T-helper 2 cell treated with Interferon-gamma antibody and Interleukin-4, amounts not matched to agents 5 μg/mL and 100 μg/mL, for 36 hours (primary cell): ENCODE measurements around the gene PRDM16.

Experiments
- DNase-seq: peaks from one replicate; pipeline ENCODE4 v3.0.0; 2021; ENCODE audit warnings: low spot score
- H3K27ac Mint-ChIP-seq: one replicate; pipeline ENCODE4 v1.8.0; 2021; ENCODE audit warnings: mild to moderate bottlenecking, mixed read lengths
- H3K27me3 Mint-ChIP-seq: one replicate; pipeline ENCODE4 v1.8.0; 2021; ENCODE audit warnings: low read depth, mixed read lengths
- H3K36me3 Mint-ChIP-seq: one replicate; pipeline ENCODE4 v1.8.0; 2021; ENCODE audit warnings: low read depth, mixed read lengths
- H3K4me1 Mint-ChIP-seq: one replicate; pipeline ENCODE4 v1.8.0; 2021; ENCODE audit warnings: low read depth, mixed read lengths
- H3K4me3 Mint-ChIP-seq: one replicate; pipeline ENCODE4 v1.8.0; 2022; ENCODE audit warnings: mild to moderate bottlenecking, moderate library complexity, mixed read lengths
- H3K9me3 Mint-ChIP-seq: one replicate; pipeline ENCODE4 v1.8.0; 2021; ENCODE audit warnings: mixed read lengths

The PRDM16 gene

GRCh38 chr1:3456964-3457909, 388.2 kb downstream of the PRDM16 start:
- H3K27me3 Mint-ChIP-seq, result peaks cover 9% of the 10 kb centered on the region
- H3K4me3 Mint-ChIP-seq, result no peak overlapping the region
- no peaks in the 10 kb centered on the region for H3K36me3 Mint-ChIP-seq
- no peaks in the 10 kb centered on the region for H3K9me3 Mint-ChIP-seq
- no peaks in the 10 kb centered on the region for H3K4me1 Mint-ChIP-seq
- no peak for DNase-seq
- no peak overlapping the region for H3K27ac Mint-ChIP-seq

- DNase-seq, result no peak
- Mint-ChIP-seq H3K4me1 (no peaks in the 10 kb centered on the region), H3K27me3 (peaks cover 8% of the 10 kb centered on the region), H3K36me3 (no peaks in the 10 kb centered on the region), H3K9me3 (no peaks in the 10 kb centered on the region), H3K4me3 (no peak overlapping the region), H3K27ac (no peak overlapping the region)
Observed at GRCh38 chr1:3457910-3458883, 389.2 kb downstream of the PRDM16 start.

GRCh38 chr1:3459051-3459908, 390.3 kb downstream of the PRDM16 start:
- H3K27ac Mint-ChIP-seq, result no peak overlapping the region
- no peak overlapping the region for H3K4me3 Mint-ChIP-seq
- H3K36me3 Mint-ChIP-seq, result no peaks in the 10 kb centered on the region
- no peaks in the 10 kb centered on the region for H3K9me3 Mint-ChIP-seq
- no peak for DNase-seq
- H3K4me1 Mint-ChIP-seq, result no peaks in the 10 kb centered on the region
- H3K27me3 Mint-ChIP-seq, result peaks cover 7% of the 10 kb centered on the region

DNA sequence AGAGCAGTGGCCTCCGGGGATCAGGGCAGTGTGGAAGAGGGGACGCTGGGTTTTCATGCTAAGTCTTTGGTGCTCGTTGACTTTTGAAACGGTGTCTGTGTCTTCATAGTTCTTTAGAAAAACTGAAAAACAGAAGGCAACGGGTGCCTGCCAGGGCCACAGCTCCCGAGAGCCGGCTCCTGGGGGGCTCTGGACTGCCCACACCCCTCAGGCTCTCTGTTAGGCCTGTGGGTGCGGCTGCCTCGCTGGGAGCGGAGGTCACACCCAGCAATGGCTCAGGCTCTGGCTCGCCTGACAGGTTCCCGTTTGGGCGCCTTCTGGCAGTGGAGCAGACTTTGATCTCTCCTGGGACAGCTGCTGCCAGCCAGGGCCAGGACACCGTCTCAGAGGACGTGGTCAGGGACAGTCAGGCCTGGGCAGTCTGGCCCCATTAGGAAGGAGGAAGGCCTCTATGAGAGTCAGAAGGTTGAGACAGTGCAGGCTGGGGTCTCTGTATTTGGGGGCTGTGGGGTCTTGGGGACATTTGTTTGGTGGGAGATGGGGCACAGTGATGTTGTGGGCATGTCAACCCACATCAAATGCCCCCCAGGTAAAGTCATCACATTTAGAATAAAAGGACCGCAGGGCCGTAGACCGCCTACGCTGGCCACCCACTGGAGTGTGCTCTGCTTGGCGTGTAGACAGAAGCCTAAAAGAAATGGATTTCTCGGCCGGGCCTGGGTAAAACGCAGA, 391.1 kb downstream of the PRDM16 start:
- Mint-ChIP-seq H3K27me3 (peaks cover 5% of the 10 kb centered on the region), H3K36me3 (no peaks in the 10 kb centered on the region), H3K4me1 (no peaks in the 10 kb centered on the region), H3K9me3 (no peaks in the 10 kb centered on the region), H3K4me3 (no peak overlapping the region), H3K27ac (no peak overlapping the region)
- DNase-seq, result no peak

DNA sequence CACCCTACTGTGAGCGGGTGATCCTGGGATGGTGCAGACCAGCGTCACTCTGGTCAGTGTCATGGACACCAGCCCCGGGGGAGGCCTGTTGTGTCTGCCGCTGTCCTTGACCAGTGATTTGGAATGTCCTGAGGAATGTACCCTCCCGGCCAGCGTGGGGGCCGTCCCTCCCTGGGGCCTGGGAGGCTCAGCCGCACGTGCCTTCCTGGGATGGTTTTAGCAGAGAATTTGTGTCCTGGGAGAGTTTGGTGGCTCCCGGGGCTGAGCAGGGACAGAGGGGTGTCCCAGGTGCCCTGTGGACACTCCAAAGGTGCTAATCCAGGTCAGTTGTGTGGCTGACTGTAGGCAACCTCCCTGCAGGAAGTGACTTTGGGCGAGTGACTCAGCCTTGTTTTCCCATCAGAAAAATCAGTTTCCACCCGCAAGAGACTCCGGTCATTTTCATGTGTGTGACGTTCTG, 391.7 kb downstream of the PRDM16 start:
- no peaks in the 10 kb centered on the region for H3K4me1 Mint-ChIP-seq
- no peaks in the 10 kb centered on the region for H3K36me3 Mint-ChIP-seq
- no peak overlapping the region for H3K27ac Mint-ChIP-seq

GRCh38 chr1:3461238-3461933, 392.4 kb downstream of the PRDM16 start:
- Mint-ChIP-seq H3K36me3 (no peaks in the 10 kb centered on the region), H3K27me3 (no peaks in the 10 kb centered on the region), H3K27ac (no peak overlapping the region), H3K4me1 (no peaks in the 10 kb centered on the region), H3K9me3 (no peaks in the 10 kb centered on the region), H3K4me3 (no peak overlapping the region)
- DNase-seq, result no peak

More for the DNA sequence above, 391.7 kb downstream of the PRDM16 start:
- Mint-ChIP-seq H3K9me3 (no peaks in the 10 kb centered on the region), H3K4me3 (no peak overlapping the region), H3K27me3 (no peaks in the 10 kb centered on the region)
- DNase-seq, result no peak

DNA sequence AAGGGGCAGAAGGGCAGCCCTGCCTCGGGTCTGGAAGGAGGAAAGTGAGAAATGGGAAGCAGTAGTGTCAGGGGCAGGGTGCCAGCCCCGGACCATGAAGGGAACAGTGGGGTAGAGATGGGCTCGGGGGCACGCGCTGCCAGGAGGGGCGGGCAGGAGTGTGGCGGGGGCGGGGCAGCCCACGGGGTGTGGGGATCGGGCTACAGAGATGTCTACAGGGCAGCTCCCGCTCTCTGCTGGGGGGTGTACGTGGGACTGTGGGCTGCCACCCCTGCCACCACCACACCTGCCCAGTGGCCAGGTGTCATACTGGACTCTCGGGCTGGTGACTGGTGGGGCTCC, 392.9 kb downstream of the PRDM16 start:
- H3K4me3 Mint-ChIP-seq, result no peak overlapping the region
- no peaks in the 10 kb centered on the region for H3K4me1 Mint-ChIP-seq
- no peak overlapping the region for H3K27ac Mint-ChIP-seq
- H3K9me3 Mint-ChIP-seq, result no peaks in the 10 kb centered on the region
- H3K27me3 Mint-ChIP-seq, result no peaks in the 10 kb centered on the region
- no peak for DNase-seq
- H3K36me3 Mint-ChIP-seq, result no peaks in the 10 kb centered on the region

GRCh38 chr1:3462356-3463012, 393.5 kb downstream of the PRDM16 start:
- Mint-ChIP-seq H3K9me3 (no peaks in the 10 kb centered on the region), H3K36me3 (no peaks in the 10 kb centered on the region), H3K27me3 (no peaks in the 10 kb centered on the region), H3K27ac (no peak overlapping the region), H3K4me1 (no peaks in the 10 kb centered on the region), H3K4me3 (no peak overlapping the region)
- DNase-seq, result no peak

DNA sequence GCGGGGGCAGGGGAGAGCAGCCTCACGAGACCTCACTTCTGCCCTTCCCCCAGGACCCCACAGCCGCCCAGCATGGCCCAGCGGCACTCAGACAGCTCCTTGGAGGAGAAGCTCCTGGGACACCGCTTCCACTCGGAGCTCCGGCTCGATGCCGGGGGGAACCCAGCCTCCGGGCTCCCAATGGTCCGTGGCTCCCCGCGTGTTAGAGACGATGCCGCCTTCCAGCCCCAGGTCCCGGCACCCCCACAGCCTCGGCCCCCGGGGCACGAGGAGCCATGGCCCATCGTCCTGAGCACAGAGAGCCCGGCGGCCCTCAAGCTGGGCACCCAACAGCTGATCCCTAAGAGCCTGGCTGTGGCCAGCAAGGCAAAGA, 394.0 kb downstream of the PRDM16 start:
- no peak overlapping the region for H3K27ac Mint-ChIP-seq
- no peaks in the 10 kb centered on the region for H3K9me3 Mint-ChIP-seq
- no peak for DNase-seq
- no peak overlapping the region for H3K4me3 Mint-ChIP-seq
- no peaks in the 10 kb centered on the region for H3K4me1 Mint-ChIP-seq
- H3K27me3 Mint-ChIP-seq, result no peaks in the 10 kb centered on the region
- no peaks in the 10 kb centered on the region for H3K36me3 Mint-ChIP-seq

- Mint-ChIP-seq H3K9me3 (no peaks in the 10 kb centered on the region), H3K36me3 (no peaks in the 10 kb centered on the region), H3K27ac (no peak overlapping the region), H3K4me1 (no peaks in the 10 kb centered on the region), H3K4me3 (no peak overlapping the region), H3K27me3 (no peaks in the 10 kb centered on the region)
- no peak for DNase-seq
Observed at GRCh38 chr1:3463408-3463863, 394.4 kb downstream of the PRDM16 start.

- H3K4me1 Mint-ChIP-seq, result no peaks in the 10 kb centered on the region
- no peak overlapping the region for H3K4me3 Mint-ChIP-seq
- H3K9me3 Mint-ChIP-seq, result no peaks in the 10 kb centered on the region
- DNase-seq, result no peak
- no peak overlapping the region for H3K27ac Mint-ChIP-seq
- H3K36me3 Mint-ChIP-seq, result no peaks in the 10 kb centered on the region
- no peaks in the 10 kb centered on the region for H3K27me3 Mint-ChIP-seq
Observed at GRCh38 chr1:3463891-3464648, 395.1 kb downstream of the PRDM16 start.

GRCh38 chr1:3464649-3465025, 395.6 kb downstream of the PRDM16 start:
- DNase-seq, result no peak
- H3K9me3 Mint-ChIP-seq, result no peaks in the 10 kb centered on the region
- no peaks in the 10 kb centered on the region for H3K36me3 Mint-ChIP-seq
- no peaks in the 10 kb centered on the region for H3K27me3 Mint-ChIP-seq
- H3K4me1 Mint-ChIP-seq, result no peaks in the 10 kb centered on the region
- no peak overlapping the region for H3K4me3 Mint-ChIP-seq
- no peak overlapping the region for H3K27ac Mint-ChIP-seq
